Liver (tissue), 3 donors: ENCODE measurements around the gene COX8A.

ENCODE experiments used
- CTCF ChIP-seq: fragments of 150-350 bp; IDR thresholded peaks from 2 replicates; pipeline ENCODE4 v1.5.1; 2017; ENCODE audit warnings: improper control_type of control experiment, low read depth, low read length; ENCODE audit not compliant: missing input control
- EGR1 ChIP-seq, 2 donors: IDR thresholded peaks; 2 replicates each; pipeline ENCODE4 v1.6.1; 2016 to 2018; ENCODE audit warnings: antibody characterized with exemption in 2 of 2, low read depth in 2 of 2
- FOXA1 ChIP-seq: IDR thresholded peaks from 2 replicates; pipeline ENCODE4 v1.6.1; 2016; ENCODE audit warnings: antibody characterized with exemption
- GABPA ChIP-seq, 2 donors: IDR thresholded peaks in 1 of 2; conservative IDR thresholded peaks in 1 of 2; 2 replicates each; pipeline ENCODE4 v1.6.1; 2016; ENCODE audit warnings: antibody characterized with exemption in 2 of 2, mild to moderate bottlenecking in 1 of 2, moderate library complexity in 1 of 2
- HNF4A ChIP-seq, 2 donors: conservative IDR thresholded peaks; 2 replicates each; pipeline ENCODE4 v1.6.1; 2016; ENCODE audit warnings: antibody characterized with exemption in 2 of 2, mild to moderate bottlenecking in 2 of 2
- JUND ChIP-seq, 2 donors: IDR thresholded peaks; 2 replicates each; pipeline ENCODE4 v1.6.1; 2016; ENCODE audit warnings: antibody characterized with exemption in 2 of 2
- RAD21 ChIP-seq, 2 donors: IDR thresholded peaks; 2 replicates each; pipeline ENCODE4 v1.6.1; 2016; ENCODE audit warnings: antibody characterized with exemption in 2 of 2, mild to moderate bottlenecking in 2 of 2
- REST ChIP-seq: IDR thresholded peaks from 2 replicates; pipeline ENCODE4 v1.6.1; 2016; ENCODE audit warnings: antibody characterized with exemption, mild to moderate bottlenecking
- YY1 ChIP-seq: IDR thresholded peaks from 2 replicates; pipeline ENCODE4 v1.6.1; 2016; ENCODE audit warnings: antibody characterized with exemption, mild to moderate bottlenecking
- ZBTB33 ChIP-seq: IDR thresholded peaks from 2 replicates; pipeline ENCODE4 v1.6.1; 2016; ENCODE audit warnings: antibody characterized with exemption
- donor health status: healthy.
- donor health status: healthy.

GRCh38 chr11:64018310-64018709 lies 43.9 kb downstream of the COX8A start:
- TF ChIP-seq CTCF (no peak), ZBTB33 (no peak), JUND (IDR thresholded peaks at IDR 0.05) (no peak), FOXA1 (no peak), RAD21 (IDR thresholded peaks at IDR 0.05) (no peak), REST (no peak), HNF4A (conservative IDR thresholded peaks at IDR 0.05) (no peak), GABPA (IDR thresholded peaks at IDR 0.05 in 1 of 2, conservative IDR thresholded peaks at IDR 0.05 in 1 of 2) (no peak), EGR1 (IDR thresholded peaks at IDR 0.05; ENCODE audit: low read depth in 2 of 2) (no peak), YY1 (no peak)
